Uterus (tissue), 2 donors: ENCODE measurements around the gene C1orf52.

Experiments
- CTCF ChIP-seq, 4 experiments: fragments of 200-600 bp in 2 of 4; fragments of 450-650 bp in 2 of 4; sonication (generic) in 2 of 4; IDR thresholded peaks; one replicate each; pipeline ENCODE4 v1.5.1; 2016 to 2019; ENCODE audit warnings: antibody characterized with exemption in 4 of 4, mild to moderate bottlenecking in 2 of 4, moderate library complexity in 1 of 4
- POLR2A ChIP-seq, 2 donors: fragments of 450-650 bp; IDR thresholded peaks; one replicate each; pipeline ENCODE4 v1.6.1; 2016; ENCODE audit warnings: antibody characterized with exemption in 2 of 2, mild to moderate bottlenecking in 1 of 2, moderate library complexity in 1 of 2

- no peak for TF ChIP-seq CTCF (IDR thresholded peaks at IDR 0.05)
- TF ChIP-seq POLR2A (IDR thresholded peaks at IDR 0.05) = no peak
These were observed 29.9 kb upstream of the C1orf52 start for GRCh38 chr1:85289207-85289847.
